ENCODE measurements around the gene LRP1B. TPM values are rescaled to one million over a fixed set of nuclear protein-coding genes. Genes with fewer than 3 reads are reported as not detected.

LRP1B gene
- total RNA-seq, 1 experiment from 2014 or later, result 0.21 TPM

GRCh38 chr2:140770645-140771044 is 1360.2 kb downstream of the LRP1B start:
- CTCF ChIA-PET, result no interaction called here
- no peaks in the 10 kb centered on the region for H3K4me1 Mint-ChIP-seq (ENCODE audit: low read depth, unreplicated experiment)
- no peak overlapping the region for H3K4me3 Mint-ChIP-seq (ENCODE audit: low read depth, unreplicated experiment)
- no peak for DNase-seq
- no peaks in the 10 kb centered on the region for H3K9me3 Mint-ChIP-seq (ENCODE audit: low read depth, unreplicated experiment)
- no TSS peak for BruUV-seq (replicated peaks)
- intact Hi-C loops (cut with micrococcal nuclease; ENCODE audit: unreplicated experiment), result no loop called here
- H3K27me3 Mint-ChIP-seq (ENCODE audit: unreplicated experiment), result no peaks in the 10 kb centered on the region
- TF ChIP-seq CTCF (IDR thresholded peaks at IDR 0.05; ENCODE audit: unreplicated experiment), result no peak
- no peak overlapping the region for H3K27ac Mint-ChIP-seq (ENCODE audit: unreplicated experiment)
- H3K36me3 Mint-ChIP-seq (ENCODE audit: insufficient read depth, unreplicated experiment), result no peaks in the 10 kb centered on the region

GRCh38 chr2:140761807-140762206 is 1369.0 kb downstream of the LRP1B start:
- H3K27me3 Mint-ChIP-seq (ENCODE audit: unreplicated experiment), result no peaks in the 10 kb centered on the region

GRCh38 chr2:140759426-140760156 is 1371.2 kb downstream of the LRP1B start:
- Mint-ChIP-seq H3K27ac (ENCODE audit: unreplicated experiment) (no peak overlapping the region), H3K9me3 (ENCODE audit: low read depth, unreplicated experiment) (no peaks in the 10 kb centered on the region), H3K4me3 (ENCODE audit: low read depth, unreplicated experiment) (no peak overlapping the region), H3K27me3 (ENCODE audit: unreplicated experiment) (no peaks in the 10 kb centered on the region), H3K36me3 (ENCODE audit: insufficient read depth, unreplicated experiment) (no peaks in the 10 kb centered on the region), H3K4me1 (ENCODE audit: low read depth, unreplicated experiment) (no peaks in the 10 kb centered on the region)
- CTCF ChIA-PET, result no interaction called here
- DNase-seq, result no peak
- BruUV-seq (replicated peaks), result no TSS peak
- intact Hi-C loops (cut with micrococcal nuclease; ENCODE audit: unreplicated experiment), result no loop called here
- no peak for TF ChIP-seq CTCF (IDR thresholded peaks at IDR 0.05; ENCODE audit: unreplicated experiment)

More at GRCh38 chr2:140761807-140762206, 1369.0 kb downstream of the LRP1B start:
- CTCF ChIA-PET, result interaction anchor here (0.7 kb wide), 1 partner anchor 201 kb away, joined by 3 read pairs; no protein-coding TSS in a partner anchor
- Mint-ChIP-seq H3K4me1 (ENCODE audit: low read depth, unreplicated experiment) (no peaks in the 10 kb centered on the region), H3K4me3 (ENCODE audit: low read depth, unreplicated experiment) (no peak overlapping the region), H3K27ac (ENCODE audit: unreplicated experiment) (no peak overlapping the region), H3K9me3 (ENCODE audit: low read depth, unreplicated experiment) (no peaks in the 10 kb centered on the region), H3K36me3 (ENCODE audit: insufficient read depth, unreplicated experiment) (no peaks in the 10 kb centered on the region)
- DNase-seq, result no peak
- no TSS peak for BruUV-seq (replicated peaks)
- TF ChIP-seq CTCF (IDR thresholded peaks at IDR 0.05; ENCODE audit: unreplicated experiment), result no peak
- intact Hi-C loops (cut with micrococcal nuclease; ENCODE audit: unreplicated experiment), result no loop called here

- Mint-ChIP-seq H3K4me1 (ENCODE audit: low read depth, unreplicated experiment) (peaks cover 11% of the 10 kb centered on the region), H3K27me3 (ENCODE audit: unreplicated experiment) (no peaks in the 10 kb centered on the region), H3K4me3 (ENCODE audit: low read depth, unreplicated experiment) (no peak overlapping the region), H3K9me3 (ENCODE audit: low read depth, unreplicated experiment) (no peaks in the 10 kb centered on the region), H3K27ac (ENCODE audit: unreplicated experiment) (no peak overlapping the region), H3K36me3 (ENCODE audit: insufficient read depth, unreplicated experiment) (no peaks in the 10 kb centered on the region)
- BruUV-seq (replicated peaks), result no TSS peak
- intact Hi-C loops (cut with micrococcal nuclease; ENCODE audit: unreplicated experiment), result no loop called here
- TF ChIP-seq CTCF (IDR thresholded peaks at IDR 0.05; ENCODE audit: unreplicated experiment), result no peak
- CTCF ChIA-PET, result no interaction called here
- no peak for DNase-seq
Measured at GRCh38 chr2:140747665-140748064, 1383.2 kb downstream of the LRP1B start.
